HG02981 (cell line): ENCODE measurements around the gene NAGK.
"Not testable (repeated sequence)": the region's sequence is repeated elsewhere in the genome, so short reads cannot be mapped to it uniquely, and the experiment has no call there.

Experiments
- ATAC-seq: cut with Tn5 transposase; IDR thresholded peaks from one replicate; pipeline ENCODE4 v1.9.1; 2021; ENCODE audit warnings: mild to moderate bottlenecking, moderate library complexity; ENCODE audit not compliant: unreplicated experiment

NAGK gene

GRCh38 chr2:71103809-71104208, 35.4 kb downstream of the NAGK start:
- no peak for ATAC-seq

GRCh38 chr2:71106463-71106862, 38.0 kb downstream of the NAGK start:
- ATAC-seq, result not testable (repeated sequence)

GRCh38 chr2:71108091-71108490, 39.6 kb downstream of the NAGK start:
- no peak for ATAC-seq

- no peak for ATAC-seq
Observed at GRCh38 chr2:71113843-71114242, 45.4 kb downstream of the NAGK start.

GRCh38 chr2:71117063-71117462, 48.6 kb downstream of the NAGK start:
- no peak for ATAC-seq

- ATAC-seq, result no peak
Observed at GRCh38 chr2:71120195-71120594, 51.7 kb downstream of the NAGK start.

GRCh38 chr2:71121479-71121878, 53.0 kb downstream of the NAGK start:
- no peak for ATAC-seq

GRCh38 chr2:71122387-71123298, 54.2 kb downstream of the NAGK start:
- no peak for ATAC-seq

- ATAC-seq, result no peak
Observed at GRCh38 chr2:71125506-71126294, 57.3 kb downstream of the NAGK start.

GRCh38 chr2:71126957-71127356, 58.5 kb downstream of the NAGK start:
- ATAC-seq, result no peak
